Activated CD8-positive, alpha-beta memory T cell treated with anti-CD3 and anti-CD28 coated beads, Interleukin-2, amount 50 U/mL, for 24 hours (primary cell): Measurements from ENCODE around the gene KLRC1.
"Not testable (repeated sequence)": the region's sequence is repeated elsewhere in the genome, so short reads cannot be mapped to it uniquely, and the experiment has no call there.

ENCODE experiments used
- DNase-seq: peaks from one replicate; pipeline ENCODE4 v3.0.0-alpha.2; 2020; ENCODE audit errors: extremely low read depth

The KLRC1 gene

DNA sequence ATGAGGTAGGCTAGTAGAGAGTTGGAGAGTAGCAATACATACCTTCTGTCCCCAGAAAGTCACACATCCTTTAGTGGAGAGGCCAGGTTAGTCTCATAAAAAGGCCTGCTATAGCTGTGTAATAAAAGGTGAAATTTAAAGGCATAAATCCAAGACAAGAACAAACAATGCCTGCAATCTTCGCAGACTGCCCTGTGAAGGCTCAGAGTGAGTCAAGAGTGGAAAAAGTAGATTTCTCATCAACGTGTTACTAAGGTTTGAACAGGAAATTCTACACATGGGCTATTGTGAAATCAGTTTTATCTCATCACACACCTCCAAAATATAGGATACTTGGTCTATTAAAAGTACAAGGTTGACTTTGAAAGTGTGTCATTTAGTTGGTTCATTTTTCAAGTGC lies at the start of gene KLRC1:
KLRC1 (minus strand) TSS at position 222 of the 400 bp plus-strand sequence. CDS start 2,221 bp downstream, outside the sequence.
- DNase-seq: no peak

DNA sequence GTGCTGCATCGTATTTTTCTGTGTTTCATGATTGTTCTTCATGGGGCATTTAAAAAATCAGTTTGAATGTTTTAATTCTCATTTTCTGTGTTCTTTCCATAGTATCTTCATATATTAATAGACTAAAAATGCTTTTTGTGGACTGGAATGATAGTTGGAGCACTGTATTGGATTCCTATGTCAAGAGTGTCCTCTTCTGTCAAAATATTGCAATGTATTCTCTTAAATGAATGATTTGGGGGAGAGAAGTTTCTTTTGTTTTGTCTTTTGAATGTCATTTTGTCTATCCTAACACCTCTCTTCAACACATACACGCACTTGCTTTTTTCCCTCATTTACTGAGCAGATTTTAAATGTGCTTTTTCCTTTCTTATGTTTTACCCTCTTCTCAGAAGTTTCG lies 47.9 kb upstream of the KLRC1 start:
- no peak for DNase-seq

DNA sequence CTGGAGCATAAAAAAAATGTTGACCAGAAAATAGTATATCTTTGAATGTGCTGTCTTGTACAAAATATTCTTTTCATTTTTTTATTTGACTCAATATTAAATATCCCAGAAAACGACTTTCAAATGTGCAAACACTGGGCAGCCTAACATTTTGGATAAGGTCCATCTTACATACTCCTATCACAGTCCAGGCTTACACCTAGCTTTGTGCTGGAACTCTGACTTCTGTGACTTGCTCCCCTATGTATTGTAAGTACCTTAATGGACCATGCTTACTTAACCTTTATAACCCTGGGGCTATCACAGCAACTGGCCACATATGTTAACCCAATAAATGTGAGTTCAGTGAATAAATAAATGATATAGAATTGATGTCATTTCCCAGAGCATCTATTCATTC lies 44.9 kb upstream of the KLRC1 start:
- DNase-seq: no peak

DNA sequence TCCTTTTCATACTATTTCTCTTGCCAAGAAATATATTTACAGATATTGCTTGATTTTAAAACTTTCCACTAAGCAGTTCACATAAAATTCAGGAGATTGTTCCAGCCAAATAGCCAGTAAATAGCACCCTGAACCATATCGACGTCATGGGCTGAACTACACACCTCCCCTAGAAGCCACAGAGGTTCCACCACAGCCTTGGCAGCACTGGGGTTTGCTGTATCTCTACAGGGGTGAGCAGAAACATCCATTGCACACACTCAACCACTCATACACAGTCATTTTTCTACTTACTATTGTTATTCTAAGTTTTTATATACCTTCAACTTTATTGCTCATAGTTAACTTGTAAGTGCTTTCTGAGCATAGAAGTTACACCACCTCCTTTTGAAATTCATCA lies 44.4 kb upstream of the KLRC1 start:
- DNase-seq: peak; percentile 49

DNA sequence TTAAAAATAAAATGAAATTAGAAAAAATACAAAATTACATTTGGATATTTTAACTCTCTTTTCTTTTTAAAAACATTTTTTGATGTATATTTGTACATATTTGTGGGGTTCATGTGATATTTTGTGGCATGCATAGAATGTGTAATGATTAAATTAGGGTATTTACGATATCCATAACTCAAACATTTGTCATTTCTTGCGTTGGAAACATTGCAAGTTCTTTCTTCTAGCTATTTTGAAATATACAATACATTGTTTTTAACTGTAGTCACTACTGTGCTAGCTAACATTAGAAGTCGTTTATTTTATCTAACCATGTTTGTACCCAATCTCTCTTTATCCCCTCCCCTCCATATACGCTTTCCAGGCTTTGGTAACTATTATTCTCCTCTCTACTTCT lies 38.6 kb upstream of the KLRC1 start:
- no peak for DNase-seq

DNA sequence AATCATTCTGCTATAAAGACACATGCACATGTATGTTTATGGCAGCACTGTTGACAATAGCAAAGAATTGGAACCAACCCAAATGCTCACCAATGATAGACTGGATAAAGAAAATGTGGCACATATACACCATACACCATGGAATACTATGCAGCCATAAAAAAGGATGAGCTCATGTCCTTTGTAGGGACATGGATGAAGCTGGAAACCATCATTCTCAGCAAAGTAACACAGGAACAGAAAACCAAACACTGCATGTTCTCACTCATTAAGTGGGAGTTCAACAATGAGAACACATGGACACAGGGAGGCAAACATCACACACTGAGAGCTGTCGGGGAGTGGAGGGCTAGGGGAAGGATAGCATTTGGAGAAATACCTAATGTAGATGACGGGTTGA lies 34.2 kb upstream of the KLRC1 start:
- DNase-seq: not testable (repeated sequence)

DNA sequence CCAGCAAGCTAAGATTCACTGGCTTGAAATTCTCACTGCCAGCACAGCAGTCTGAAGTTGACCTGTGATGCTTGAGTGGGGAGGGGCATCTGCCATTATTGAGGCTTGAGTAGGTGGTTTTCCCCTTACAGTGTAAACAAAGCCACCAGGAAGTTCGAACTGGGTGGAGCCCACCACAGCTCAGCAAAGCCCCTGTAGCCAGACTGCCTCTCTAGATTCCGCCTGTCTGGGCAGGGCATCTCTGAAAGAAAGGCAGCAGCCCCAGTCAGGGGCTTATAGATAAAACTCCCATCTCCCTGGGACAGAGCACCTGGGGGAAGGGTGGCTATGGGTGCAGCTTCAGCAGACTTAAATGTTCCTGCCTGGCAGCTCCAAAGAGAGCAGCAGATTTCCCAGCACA lies 28.7 kb upstream of the KLRC1 start:
- DNase-seq: not testable (repeated sequence)

DNA sequence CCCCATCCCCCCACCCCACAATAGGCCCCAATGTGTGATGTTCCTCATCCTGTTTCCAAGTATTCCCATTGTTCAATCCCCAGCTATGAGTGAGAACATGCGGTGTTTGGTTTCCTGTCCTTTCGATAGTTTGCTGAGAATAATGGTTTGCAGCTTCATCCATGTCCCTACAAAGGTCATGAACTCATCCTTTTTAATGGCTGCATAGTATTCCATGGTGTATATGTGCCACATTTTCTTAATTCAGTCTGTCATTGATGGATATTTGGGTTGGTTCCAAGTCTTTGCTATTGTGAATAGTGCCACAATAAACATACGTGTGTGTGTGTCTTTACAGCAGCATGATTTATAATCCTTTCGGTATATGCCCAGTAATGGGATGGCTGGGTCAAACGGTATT lies 19.6 kb upstream of the KLRC1 start:
- DNase-seq: not testable (repeated sequence)

DNA sequence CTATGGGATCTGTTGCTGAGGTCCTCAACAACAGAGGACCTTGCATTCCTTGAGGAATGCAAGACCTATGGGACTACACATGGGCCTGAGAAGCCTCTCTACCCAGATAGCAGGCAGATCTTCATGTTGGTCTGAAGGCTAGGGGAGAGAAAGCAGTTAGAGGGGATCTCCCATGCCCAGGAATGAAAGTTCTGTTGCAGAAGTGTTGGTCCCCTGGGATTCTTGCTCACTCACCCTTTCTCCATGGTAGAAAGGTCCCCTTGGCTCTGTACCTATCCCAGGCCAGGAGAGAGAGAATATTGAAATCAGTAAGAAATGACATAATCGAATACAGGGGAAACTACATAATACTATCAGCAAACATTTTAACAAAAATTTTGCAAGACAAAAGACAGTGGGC lies 16.5 kb upstream of the KLRC1 start:
- no peak for DNase-seq

DNA sequence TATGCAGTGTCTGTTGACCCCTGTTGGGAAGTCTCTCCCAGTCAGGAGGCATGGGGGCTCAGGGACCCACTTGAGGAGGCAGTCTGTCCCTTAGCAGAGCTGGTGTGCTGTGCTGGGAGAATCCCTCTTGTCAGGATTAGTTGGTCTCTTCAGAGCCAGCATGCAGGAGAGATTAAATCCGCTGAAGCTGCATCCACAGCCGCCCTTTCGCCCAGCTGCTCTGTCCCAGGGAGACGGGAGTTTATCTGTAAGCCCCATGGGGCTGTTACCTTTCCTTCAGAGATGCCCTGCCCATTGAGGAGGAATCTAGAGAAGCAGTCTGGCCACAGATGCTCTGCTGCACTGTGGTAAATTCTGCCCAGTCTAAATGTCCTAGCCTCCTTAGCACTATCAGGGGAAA lies 13.1 kb upstream of the KLRC1 start:
- no peak for DNase-seq

DNA sequence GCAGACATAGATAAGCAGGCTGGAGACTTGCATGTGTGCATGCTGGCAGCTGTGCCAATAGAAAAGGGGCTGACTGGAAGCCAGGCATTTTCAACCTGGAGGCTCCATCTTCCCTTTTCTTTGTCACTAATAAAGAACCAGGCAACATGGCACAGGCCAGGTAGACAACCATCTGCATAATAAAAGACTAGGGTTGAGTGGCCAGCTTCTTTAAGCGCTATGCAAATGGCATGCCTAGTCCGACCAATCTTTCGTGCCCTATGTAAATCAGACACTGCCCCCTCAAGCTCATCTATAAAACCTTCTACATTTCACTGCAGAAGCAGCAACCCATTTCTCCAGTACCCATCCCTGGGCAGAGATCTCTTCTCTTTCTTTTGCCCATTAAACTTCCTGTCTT lies 4.6 kb upstream of the KLRC1 start:
- no peak for DNase-seq

DNA sequence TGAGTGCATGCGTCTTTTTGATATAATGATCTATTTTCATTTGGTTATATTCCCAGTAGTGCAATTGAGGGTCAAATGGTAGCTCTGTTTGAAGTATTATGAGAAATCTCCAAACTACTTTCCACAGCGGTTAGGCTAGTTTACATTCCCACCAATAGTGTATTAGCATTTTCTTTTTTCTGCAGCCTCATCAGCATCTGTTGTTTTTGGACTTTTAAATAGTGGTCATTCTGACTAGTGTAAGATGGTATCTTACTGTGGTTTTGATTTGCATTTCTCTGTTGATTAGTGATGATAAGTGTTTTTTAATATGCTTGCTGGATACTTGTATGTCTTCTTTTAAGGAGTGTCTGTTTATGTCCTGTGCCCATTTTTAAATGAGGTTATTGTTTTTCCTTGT lies 3.7 kb upstream of the KLRC1 start:
- no peak for DNase-seq

DNA sequence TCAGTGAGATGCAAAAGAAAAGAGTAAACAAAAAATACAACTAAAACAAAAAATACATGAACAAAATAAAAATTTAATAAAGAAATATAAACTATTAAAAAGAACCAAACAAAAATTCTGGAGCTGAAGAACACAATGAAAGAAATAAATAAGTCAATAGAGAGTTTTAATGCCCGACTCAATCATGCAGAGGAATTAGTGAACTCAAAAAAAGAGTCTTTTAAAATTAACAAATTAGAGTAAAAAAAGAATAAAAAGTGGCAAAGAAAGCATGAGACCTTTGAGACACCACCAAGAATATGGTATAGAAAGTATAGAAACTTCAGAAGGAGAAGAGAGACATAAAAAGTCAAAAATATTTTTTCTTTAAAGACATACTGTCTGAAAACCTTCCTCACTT lies 2.6 kb upstream of the KLRC1 start:
- no peak for DNase-seq

DNA sequence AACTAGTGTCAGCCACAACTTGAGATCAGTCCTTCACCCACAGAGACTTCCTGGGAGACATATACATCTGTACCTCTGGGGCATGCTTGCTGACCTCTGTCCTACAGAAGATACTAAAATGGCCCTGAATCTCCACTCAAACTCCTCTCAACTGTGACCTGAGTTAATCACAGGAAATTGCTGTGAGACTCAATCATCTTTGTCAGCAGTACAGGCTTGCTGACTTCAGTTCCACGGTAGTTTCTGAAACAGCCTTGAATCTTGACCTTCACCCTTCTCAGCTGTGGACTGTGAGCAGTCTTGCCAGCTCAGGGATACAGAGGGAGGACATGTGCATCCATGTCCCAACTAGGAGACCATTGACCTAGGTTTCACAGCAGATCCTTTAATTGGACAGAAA lies 1.4 kb upstream of the KLRC1 start:
- no peak for DNase-seq

DNA sequence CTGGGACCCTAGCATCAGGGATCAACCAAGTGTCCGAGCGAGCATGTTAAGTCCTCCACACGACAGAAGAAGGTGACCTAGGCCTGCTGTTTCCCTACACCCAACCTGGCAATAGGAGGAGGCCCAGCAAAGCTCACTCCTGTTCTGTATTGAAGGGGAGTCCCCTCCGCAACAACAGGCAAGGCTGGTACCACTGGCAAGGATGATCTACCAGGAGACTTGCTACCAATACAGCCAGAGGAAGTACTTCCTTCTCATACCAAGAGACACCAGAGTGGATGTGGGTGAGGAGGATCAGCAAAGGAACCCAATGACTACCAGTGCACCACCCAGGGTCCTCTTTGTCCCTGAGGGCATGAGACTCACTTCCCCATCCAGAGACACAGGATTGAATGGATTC lies 4.9 kb downstream of the KLRC1 start:
- no peak for DNase-seq

DNA sequence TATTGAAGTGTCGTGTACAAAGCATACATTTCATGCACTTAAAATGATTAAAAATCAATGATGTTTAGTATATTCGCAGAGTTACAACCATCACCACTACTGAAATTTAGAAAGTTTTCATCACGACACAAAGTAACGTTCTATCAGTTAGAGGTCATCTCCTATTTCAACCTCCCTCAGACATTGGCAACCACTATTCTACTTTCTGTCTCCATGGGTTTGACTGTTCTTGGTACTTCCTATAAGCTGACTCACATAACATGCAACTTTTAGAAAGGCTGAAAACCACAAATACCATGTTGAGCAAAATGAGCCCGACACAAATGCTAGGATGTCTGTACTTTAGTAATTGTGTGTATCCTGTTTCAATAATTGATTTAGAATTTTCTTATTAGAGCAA lies 7.1 kb downstream of the KLRC1 start:
- DNase-seq: not testable (repeated sequence)

DNA sequence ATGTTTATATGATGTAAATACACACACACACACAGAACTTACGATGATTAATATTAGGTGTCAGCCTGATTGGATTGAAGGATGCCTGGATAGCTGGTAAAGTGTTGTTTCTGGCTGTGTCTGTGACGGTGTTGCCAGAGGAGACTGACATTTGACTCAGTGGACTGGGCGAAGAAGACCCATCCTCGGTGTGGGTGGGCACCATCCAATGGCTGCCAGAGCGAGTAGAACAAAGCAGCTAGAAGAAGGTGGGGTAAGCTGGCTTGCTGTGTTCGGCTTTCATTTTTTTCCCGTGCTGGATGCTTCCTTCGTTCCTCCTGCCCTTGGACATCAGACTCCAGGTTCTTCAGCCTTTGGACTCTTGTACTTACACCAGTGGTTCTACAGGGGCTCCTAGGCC lies 12.0 kb downstream of the KLRC1 start:
- not testable (repeated sequence) for DNase-seq

DNA sequence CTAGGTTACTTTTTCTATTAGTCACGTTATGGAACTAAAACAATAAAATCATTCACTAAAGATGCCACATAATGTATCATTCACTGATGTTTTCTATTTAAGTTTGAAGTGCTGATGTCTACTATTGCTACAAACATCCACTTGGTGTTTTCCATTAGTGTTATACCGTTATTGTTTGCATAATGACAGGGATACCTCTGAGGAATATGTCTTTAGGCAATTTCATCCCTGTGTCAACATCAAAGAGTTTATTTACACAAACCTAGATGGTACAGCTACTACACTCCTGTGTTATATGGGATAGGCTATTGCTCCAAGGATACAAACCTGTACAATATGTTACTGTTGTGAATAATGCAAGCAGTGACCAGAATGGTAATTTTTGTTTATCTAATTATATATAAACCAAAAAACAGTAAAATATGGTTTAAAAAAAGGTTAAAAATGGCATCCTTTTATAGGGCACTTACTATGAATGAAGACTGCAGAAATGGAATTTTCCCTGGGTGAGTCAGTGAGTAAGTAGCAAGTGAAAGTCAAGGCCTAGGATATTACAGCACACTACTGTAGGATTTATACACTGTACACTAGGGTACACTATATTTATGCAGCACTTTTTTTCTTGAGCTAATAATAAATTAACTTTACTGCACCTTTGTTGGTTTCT lies 13.4 kb downstream of the KLRC1 start:
- DNase-seq: not testable (repeated sequence)

DNA sequence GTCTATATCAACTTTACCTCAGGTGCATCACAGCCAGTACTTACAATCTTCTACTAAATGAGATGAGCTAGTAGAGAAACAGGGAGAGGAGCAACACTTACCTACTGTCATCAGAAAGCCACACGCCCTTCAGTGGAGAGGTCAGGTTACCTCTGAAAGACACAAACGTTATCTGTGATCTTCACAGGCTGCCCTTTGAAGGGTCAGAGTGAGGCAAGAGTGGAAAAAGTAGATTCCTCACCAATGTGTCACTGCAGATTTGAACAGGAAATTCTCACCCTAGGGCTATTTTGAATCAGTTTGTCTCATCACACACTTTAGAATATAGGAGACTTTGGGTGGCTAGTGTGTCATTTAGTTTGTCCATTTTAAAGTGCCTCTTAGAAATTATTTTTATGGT lies 15.6 kb downstream of the KLRC1 start:
- DNase-seq: not testable (repeated sequence)

DNA sequence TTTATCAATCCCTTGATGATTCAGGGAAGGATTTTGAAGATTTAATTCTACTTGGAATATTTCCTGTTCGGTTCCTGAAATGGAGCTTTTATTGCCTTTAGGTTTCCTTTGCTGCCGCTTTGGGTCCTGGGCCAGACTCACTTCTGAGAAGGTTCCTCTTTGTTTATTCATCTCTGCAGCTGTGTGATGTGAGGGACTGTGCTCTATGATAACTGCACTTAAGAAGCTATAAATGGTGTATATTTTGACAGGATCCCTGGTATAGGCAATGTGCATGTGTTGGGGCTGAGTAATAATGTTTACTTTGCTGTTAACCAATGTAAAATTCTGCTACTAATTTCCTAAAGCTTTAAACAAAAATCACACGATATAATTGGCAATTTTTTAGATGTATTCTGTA lies 17.4 kb downstream of the KLRC1 start, which contains the start of gene KLRC2:
KLRC2 (minus strand) TSS at position 195 of the 400 bp plus-strand sequence; CDS start at position 171, 24 bp downstream.
- not testable (repeated sequence) for DNase-seq

DNA sequence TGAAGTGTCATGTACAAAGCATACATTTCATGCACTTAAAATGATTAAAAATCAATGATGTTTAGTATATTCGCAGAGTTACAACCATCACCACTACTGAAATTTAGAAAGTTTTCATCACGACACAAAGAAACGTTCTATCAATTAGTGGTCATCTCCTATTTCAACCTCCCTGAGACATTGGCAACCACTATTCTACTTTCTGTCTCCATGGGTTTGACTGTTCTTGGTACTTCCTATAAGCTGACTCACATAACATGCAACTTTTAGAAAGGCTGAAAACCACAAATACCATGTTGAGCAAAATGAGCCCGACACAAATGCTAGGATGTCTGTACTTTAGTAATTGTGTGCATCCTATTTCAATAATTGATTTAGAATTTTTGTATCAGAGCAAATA lies 22.6 kb downstream of the KLRC1 start:
- not testable (repeated sequence) for DNase-seq

DNA sequence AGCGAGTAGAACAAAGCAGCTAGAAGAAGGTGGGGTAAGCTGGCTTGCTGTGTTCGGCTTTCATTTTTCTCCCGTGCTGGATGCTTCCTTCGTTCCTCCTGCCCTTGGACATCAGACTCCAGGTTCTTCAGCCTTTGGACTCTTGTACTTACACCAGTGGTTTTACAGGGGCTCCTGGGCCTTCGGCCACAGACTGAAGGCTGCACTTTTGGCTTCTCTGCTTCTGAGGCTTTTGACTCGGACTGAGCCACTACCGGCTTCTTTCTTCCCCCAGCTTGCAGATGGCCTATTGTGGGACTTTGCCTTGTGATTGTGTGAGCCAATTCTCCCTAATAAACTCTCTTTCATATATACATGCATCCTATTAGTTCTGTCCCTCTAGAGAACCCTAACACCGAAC lies 27.2 kb downstream of the KLRC1 start:
- DNase-seq: not testable (repeated sequence)

DNA sequence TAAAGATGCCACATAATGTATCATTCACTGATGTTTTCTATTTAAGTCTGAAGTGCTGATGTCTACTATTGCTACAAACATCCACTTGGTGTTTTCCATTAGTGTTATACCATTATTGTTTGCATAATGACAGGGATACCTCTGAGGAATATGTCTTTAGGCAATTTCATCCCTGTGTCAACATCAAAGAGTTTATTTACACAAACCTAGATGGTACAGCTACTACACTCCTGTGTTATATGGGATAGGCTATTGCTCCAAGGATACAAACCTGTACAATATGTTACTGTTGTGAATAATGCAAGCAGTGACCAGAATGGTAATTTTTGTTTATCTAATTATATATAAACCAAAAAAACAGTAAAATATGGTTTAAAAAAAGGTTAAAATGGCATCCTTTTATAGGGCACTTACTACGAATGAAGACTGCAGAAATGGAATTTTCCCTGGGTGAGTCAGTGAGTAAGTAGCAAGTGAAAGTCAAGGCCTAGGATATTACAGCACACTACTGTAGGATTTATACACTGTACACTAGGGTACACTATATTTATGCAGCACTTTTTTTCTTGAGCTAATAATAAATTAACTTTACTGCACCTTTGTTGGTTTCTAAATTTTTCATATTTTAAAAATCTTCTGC lies 28.8 kb downstream of the KLRC1 start:
- DNase-seq: not testable (repeated sequence)

DNA sequence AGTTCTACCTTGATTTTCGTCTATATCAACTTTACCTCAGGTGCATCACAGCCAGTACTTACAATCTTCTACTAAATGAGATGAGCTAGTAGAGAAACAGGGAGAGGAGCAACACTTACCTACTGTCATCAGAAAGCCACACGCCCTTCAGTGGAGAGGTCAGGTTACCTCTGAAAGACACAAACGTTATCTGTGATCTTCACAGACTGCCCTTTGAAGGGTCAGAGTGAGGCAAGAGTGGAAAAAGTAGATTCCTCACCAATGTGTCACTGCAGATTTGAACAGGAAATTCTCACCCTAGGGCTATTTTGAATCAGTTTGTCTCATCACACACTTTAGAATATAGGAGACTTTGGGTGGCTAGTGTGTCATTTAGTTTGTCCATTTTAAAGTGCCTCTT lies 31.0 kb downstream of the KLRC1 start:
- DNase-seq: not testable (repeated sequence)
